Natural killer cell (primary cell): ENCODE measurements around the gene CROCC2. TPM values are rescaled to one million over a fixed set of nuclear protein-coding genes. Genes with fewer than 3 reads are reported as not detected.

ENCODE experiments used
- ATAC-seq, 3 donors: fragments of 150-1000 bp in 2 of 3; fragments of 200-7000 bp in 1 of 3; cut with Tn5 transposase; 1 replicate in 1 of 3; 2 replicates in 2 of 3; pipeline ENCODE4 v1.10.0; 2021; ENCODE audit warnings: mild to moderate bottlenecking in 2 of 3, moderate library complexity in 2 of 3
- DNase-seq, 2 donors: peaks; one replicate each; pipeline versions ENCODE4 v3.0.0 to v3.0.0-alpha.2; 2013 to 2021; ENCODE audit warnings: mixed read lengths in 1 of 2
- H3K27ac ChIP-seq: one replicate; pipeline ENCODE4 v1.5.1; 2013; ENCODE audit warnings: mild to moderate bottlenecking, low read length
- H3K27me3 ChIP-seq: one replicate; pipeline ENCODE4 v1.6.1; 2013; ENCODE audit warnings: low read length; ENCODE audit not compliant: control insufficient read depth, insufficient read depth
- H3K36me3 ChIP-seq: one replicate; pipeline ENCODE4 v1.6.1; 2013; ENCODE audit warnings: low read length; ENCODE audit not compliant: control insufficient read depth, insufficient read depth
- H3K4me1 ChIP-seq: one replicate; pipeline ENCODE4 v1.6.1; 2013; ENCODE audit warnings: low read length; ENCODE audit not compliant: control insufficient read depth, insufficient read depth
- H3K4me3 ChIP-seq: one replicate; pipeline ENCODE4 v1.5.1; 2013; ENCODE audit warnings: low read length
- H3K9me3 ChIP-seq: one replicate; pipeline ENCODE4 v1.6.1; 2013; ENCODE audit warnings: low read length; ENCODE audit not compliant: control insufficient read depth, insufficient read depth
- H3K27ac Mint-ChIP-seq, 2 donors: one replicate each; pipeline ENCODE4 v1.8.0; 2022; ENCODE audit warnings: mild to moderate bottlenecking in 2 of 2, mixed read lengths in 2 of 2, moderate library complexity in 1 of 2
- H3K27me3 Mint-ChIP-seq, 2 donors: one replicate each; pipeline ENCODE4 v1.8.0; 2022; ENCODE audit warnings: low read depth in 2 of 2, mixed read lengths in 2 of 2
- H3K36me3 Mint-ChIP-seq: one replicate; pipeline ENCODE4 v1.8.0; 2022; ENCODE audit warnings: mixed read lengths
- H3K4me1 Mint-ChIP-seq, 2 donors: one replicate each; pipeline ENCODE4 v1.8.0; 2022; ENCODE audit warnings: mixed read lengths in 2 of 2
- H3K4me3 Mint-ChIP-seq: one replicate; pipeline ENCODE4 v1.8.0; 2022; ENCODE audit warnings: mild to moderate bottlenecking, moderate library complexity, mixed read lengths
- H3K9me3 Mint-ChIP-seq, 2 donors: one replicate each; pipeline ENCODE4 v1.8.0; 2022; ENCODE audit warnings: mixed read lengths in 2 of 2
- CTCF ChIP-seq: fragments of 200-600 bp; IDR thresholded peaks from one replicate; pipeline ENCODE4 v1.8.0; 2022; ENCODE audit warnings: antibody characterized with exemption
- WGBS: methylation state at CpG from one replicate; pipeline ENCODE4 v1.1.7; 2013; ENCODE audit warnings: missing lambda C conversion rate; ENCODE audit not compliant: insufficient coverage; 5-methylcytosine and 5-hydroxymethylcytosine counted together
- intact Hi-C: fragments of 100-400 bp; cut with micrococcal nuclease; formaldehyde crosslinking; loops from one replicate; pipeline ENCODE4 v1.14.2; 2022
- total RNA-seq, 4 donors: library from RNA; stranded (reverse); fragments of 120-200 nt in 1 of 4; gene quantifications; one replicate each; pipeline versions ENCODE4 v1.2.3 to v1.2.4, GENCODE V29; 2013 to 2022

Gene CROCC2
- total RNA-seq, 3 donors from 2014 or later (not counting 1 experiment from before 2014, with no cell fraction given) = 0.14 TPM; not detected in 2

GRCh38 chr2:240996834-240997140, 90.7 kb downstream of the CROCC2 start:
- intact Hi-C loops = no loop called here
- H3K4me1 Mint-ChIP-seq = peaks cover 0 to 9% of the 10 kb centered on the region in 2 donors

GRCh38 chr2:240997141-240997855, 91.2 kb downstream of the CROCC2 start:
- H3K36me3 ChIP-seq = no peaks in the 10 kb centered on the region
- Mint-ChIP-seq H3K27me3 (peaks cover 11 to 23% of the 10 kb centered on the region in 2 donors), H3K4me3 (peak overlapping the region; percentile 79), H3K4me1 (peaks cover 0 to 9% of the 10 kb centered on the region in 2 donors), H3K9me3 (no peaks in the 10 kb centered on the region), H3K36me3 (no peaks in the 10 kb centered on the region), H3K27ac (no peak overlapping the region)
- intact Hi-C loops = no loop called here
- H3K27ac ChIP-seq = no peak overlapping the region
- H3K27me3 ChIP-seq = peaks cover 6% of the 10 kb centered on the region
- peaks cover 7% of the 10 kb centered on the region for H3K4me1 ChIP-seq
- no peak for TF ChIP-seq CTCF
- WGBS = 67% methylated on average over 16 of the region's 16 CpGs
- no peaks in the 10 kb centered on the region for H3K9me3 ChIP-seq
- DNase-seq (peak; percentile 14 to 53), ATAC-seq (no peak)
- H3K4me3 ChIP-seq = no peak overlapping the region

More at GRCh38 chr2:240996834-240997140, 90.7 kb downstream of the CROCC2 start:
- H3K4me3 ChIP-seq = no peak overlapping the region
- Mint-ChIP-seq H3K36me3 (no peaks in the 10 kb centered on the region), H3K4me3 (no peak overlapping the region), H3K27me3 (peaks cover 11 to 23% of the 10 kb centered on the region in 2 donors), H3K27ac (no peak overlapping the region), H3K9me3 (no peaks in the 10 kb centered on the region)
- no peaks in the 10 kb centered on the region for H3K9me3 ChIP-seq
- peaks cover 7% of the 10 kb centered on the region for H3K4me1 ChIP-seq
- DNase-seq (no peak), ATAC-seq (no peak)
- H3K27me3 ChIP-seq = peaks cover 6% of the 10 kb centered on the region
- no peaks in the 10 kb centered on the region for H3K36me3 ChIP-seq
- H3K27ac ChIP-seq = no peak overlapping the region
- 94% methylated on average over 13 of the region's 13 CpGs for WGBS
- TF ChIP-seq CTCF = no peak

DNA sequence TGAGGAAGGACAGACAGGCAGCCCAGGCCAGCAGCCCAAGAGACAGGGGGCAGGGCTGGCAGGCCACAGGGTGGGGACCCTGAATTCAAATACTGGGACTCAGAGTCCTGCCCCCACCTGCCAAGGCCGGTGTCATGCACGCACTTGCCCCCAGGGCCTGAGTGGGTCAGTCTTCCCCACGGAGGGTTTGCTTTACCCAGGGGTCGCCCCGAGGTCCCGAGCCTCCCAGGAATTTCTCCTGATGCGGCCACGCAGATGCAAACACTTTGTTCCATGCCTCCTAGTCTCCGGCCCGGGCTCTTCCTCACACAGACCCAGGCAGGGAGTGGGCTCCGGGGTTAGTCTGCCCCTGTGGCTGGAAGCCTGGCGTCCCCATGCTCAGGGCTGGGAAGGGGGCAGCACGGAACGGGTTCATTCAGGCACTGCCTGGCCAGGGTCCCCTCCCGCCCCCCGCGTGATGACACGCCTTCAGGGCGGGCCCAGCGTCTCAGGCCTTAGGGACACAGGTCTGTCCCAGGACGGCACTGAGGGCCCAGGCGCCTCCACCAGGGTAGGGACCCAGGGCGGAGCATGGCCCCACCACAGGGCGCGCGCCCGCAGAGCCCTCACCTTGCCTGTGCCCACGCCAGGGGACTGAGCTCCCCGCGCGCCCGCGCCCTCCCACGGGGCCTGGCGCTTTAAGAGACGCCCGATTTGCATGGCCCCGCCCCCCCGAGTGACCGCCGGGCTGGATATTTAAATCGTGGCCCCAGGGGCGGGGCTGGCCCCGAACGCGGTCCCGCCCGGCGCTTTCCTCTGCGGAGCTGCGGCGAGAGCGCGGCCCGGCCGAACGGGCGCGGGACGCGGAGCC, 91.9 kb downstream of the CROCC2 start, which contains the start of gene SNED1:
SNED1 (plus strand) TSS at position 763 of the 850 bp plus-strand sequence. CDS start 220 bp downstream, outside the sequence.
- H3K36me3 ChIP-seq = no peaks in the 10 kb centered on the region
- DNase-seq = peak; percentile 50 to 70
- Mint-ChIP-seq H3K27me3 (peaks cover 11 to 23% of the 10 kb centered on the region in 2 donors), H3K4me1 (peaks cover 0 to 9% of the 10 kb centered on the region in 2 donors), H3K9me3 (no peaks in the 10 kb centered on the region), H3K36me3 (no peaks in the 10 kb centered on the region), H3K27ac (no peak within 1 kb of the TSS), H3K4me3 (peak within 1 kb of the TSS; percentile 79)
- intact Hi-C loops = no loop called here
- no peak within 1 kb of the TSS for H3K4me3 ChIP-seq
- WGBS = 10% methylated on average over 61 of the region's 61 CpGs
- no peaks in the 10 kb centered on the region for H3K9me3 ChIP-seq
- peak; percentile 67 to 90 (median 87) for ATAC-seq
- no peak for TF ChIP-seq CTCF
- H3K27ac ChIP-seq = no peak within 1 kb of the TSS
- H3K27me3 ChIP-seq = peaks cover 6% of the 10 kb centered on the region
- H3K4me1 ChIP-seq = peaks cover 7% of the 10 kb centered on the region
